Activated CD4-positive, alpha-beta T cell treated with anti-CD3 and anti-CD28 coated beads for 1 hour (primary cell): Measurements from ENCODE around the gene SHMT2.

ENCODE experiments used
- DNase-seq: peaks from one replicate; pipeline ENCODE4 v3.0.0-alpha.2; 2020

Gene SHMT2

DNA sequence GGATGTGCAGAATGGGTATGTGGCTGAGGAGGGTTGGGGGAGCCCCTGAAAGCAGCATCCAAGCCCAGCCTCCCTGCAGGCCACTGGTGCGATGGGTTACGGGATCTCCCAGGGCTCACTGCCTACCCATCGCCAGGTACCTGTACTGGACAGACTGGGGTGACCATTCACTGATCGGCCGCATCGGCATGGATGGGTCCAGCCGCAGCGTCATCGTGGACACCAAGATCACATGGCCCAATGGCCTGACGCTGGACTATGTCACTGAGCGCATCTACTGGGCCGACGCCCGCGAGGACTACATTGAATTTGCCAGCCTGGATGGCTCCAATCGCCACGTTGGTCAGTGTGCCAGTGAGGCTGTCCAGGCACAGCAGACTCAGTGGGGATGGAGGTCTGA is 31.2 kb upstream of the SHMT2 start:
- DNase-seq: no peak

DNA sequence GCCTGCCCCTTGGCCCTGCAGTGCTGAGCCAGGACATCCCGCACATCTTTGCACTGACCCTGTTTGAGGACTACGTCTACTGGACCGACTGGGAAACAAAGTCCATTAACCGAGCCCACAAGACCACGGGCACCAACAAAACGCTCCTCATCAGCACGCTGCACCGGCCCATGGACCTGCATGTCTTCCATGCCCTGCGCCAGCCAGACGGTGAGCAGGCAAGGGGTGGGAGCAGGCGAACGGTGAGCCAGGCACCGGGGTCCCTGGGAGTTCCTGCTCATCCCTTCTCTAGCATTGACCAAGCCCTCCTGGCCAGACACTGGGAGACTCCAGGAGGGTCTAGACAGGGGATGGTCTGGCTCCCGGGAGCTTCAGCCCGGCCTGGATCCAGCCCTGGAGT is 30.3 kb upstream of the SHMT2 start:
- DNase-seq: no peak

DNA sequence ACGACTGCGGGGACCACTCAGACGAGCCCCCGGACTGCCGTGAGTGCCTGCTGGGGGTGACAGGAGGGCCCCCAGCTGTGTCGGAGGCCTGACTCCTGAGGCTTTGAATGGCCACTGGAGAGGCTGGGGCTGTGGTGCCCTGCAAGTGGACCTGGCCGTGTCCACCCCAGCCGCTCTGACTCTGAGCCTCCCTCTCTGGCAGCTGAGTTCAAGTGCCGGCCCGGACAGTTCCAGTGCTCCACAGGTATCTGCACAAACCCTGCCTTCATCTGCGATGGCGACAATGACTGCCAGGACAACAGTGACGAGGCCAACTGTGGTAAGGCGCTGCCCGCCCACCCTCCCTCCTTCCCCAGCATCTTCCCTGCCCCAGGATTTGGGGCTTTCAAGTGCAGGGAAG is 29.0 kb upstream of the SHMT2 start:
- DNase-seq: no peak

DNA sequence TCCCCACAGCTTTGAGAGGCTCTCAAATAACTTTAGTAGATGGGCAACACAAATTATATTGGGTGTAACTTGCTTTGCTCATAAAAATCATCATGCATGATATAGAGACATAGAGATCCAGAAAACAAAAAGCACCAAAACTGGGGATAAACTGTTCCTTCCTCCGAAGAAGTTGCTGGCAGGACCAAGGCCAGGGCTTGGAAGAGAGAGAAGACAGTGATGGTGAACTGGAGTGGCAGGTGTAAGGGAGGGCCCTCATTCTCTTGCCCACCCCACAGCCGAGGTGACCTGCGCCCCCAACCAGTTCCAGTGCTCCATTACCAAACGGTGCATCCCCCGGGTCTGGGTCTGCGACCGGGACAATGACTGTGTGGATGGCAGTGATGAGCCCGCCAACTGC is 28.3 kb upstream of the SHMT2 start:
- no peak for DNase-seq

DNA sequence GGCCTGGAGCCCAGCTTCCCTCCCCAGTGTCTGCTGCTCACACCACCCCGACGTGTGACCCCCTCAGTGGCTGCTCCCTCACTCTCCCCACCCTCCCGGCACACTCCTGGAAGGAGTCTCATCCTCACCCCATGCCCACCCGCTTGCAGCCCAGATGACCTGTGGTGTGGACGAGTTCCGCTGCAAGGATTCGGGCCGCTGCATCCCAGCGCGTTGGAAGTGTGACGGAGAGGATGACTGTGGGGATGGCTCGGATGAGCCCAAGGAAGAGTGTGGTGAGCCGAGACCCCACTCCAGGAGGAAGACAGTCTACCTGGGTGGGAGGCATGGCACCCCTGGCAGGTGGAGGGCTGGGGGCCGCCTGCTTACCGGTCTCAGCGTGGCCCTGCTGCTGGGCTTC is 27.9 kb upstream of the SHMT2 start:
- no peak for DNase-seq

DNA sequence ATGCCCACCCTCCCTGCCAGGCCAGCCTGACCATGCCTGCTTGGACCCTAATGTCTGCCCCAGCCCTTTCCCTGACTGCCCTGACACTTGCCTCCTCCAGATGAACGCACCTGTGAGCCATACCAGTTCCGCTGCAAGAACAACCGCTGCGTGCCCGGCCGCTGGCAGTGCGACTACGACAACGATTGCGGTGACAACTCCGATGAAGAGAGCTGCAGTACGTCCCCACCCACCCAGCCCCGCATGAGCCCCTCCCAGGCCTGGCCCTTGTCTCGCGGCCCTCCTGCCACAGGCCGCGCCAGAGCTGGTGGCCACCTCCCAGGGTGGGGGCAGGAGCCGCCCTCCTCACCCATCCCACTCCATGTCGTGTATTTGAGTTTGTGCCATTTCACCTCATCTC is 27.2 kb upstream of the SHMT2 start:
- DNase-seq: no peak

DNA sequence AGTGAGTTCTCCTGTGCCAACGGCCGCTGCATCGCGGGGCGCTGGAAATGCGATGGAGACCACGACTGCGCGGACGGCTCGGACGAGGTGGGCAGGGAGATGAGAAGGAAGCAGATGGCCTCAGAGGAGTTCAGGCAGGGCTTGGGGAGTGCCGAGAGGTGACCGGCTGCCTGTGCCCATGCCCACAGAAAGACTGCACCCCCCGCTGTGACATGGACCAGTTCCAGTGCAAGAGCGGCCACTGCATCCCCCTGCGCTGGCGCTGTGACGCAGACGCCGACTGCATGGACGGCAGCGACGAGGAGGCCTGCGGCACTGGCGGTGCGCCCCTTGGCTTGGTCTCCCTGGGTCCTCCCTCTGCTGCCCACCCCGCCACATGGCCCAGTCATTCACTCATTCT is 26.3 kb upstream of the SHMT2 start:
- no peak for DNase-seq

DNA sequence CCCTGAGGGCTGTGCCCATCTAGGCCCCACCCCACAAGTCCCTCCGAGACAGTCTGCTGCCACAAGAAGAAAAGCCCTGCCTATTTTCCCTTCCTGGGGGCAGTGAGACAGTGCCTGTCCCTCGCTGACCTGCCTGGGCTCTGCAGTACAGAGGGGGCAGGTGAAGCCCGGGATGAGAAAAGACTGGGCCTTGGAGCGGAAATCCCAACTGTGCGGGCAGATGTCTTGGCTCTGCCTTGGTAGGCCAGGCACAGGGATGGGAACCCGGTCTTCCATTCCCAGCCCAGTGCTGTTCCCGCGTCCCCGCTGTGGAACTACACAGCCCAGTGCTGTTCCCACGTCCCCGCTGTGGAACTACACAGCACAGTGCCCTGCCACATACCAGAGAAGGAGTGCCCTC is 25.7 kb upstream of the SHMT2 start:
- DNase-seq: no peak

DNA sequence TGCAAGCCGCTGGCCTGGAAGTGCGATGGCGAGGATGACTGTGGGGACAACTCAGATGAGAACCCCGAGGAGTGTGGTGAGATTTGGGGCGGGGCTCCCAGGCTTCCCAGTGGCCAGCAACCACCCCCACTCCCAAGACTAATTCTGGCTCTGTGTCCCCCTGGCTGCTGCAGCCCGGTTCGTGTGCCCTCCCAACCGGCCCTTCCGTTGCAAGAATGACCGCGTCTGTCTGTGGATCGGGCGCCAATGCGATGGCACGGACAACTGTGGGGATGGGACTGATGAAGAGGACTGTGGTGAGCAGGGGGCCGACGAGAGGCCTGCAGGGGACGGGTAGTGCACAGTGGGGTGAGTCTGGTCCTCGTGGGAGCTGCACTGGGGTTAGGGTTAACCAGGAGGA is 25.1 kb upstream of the SHMT2 start:
- DNase-seq: no peak

DNA sequence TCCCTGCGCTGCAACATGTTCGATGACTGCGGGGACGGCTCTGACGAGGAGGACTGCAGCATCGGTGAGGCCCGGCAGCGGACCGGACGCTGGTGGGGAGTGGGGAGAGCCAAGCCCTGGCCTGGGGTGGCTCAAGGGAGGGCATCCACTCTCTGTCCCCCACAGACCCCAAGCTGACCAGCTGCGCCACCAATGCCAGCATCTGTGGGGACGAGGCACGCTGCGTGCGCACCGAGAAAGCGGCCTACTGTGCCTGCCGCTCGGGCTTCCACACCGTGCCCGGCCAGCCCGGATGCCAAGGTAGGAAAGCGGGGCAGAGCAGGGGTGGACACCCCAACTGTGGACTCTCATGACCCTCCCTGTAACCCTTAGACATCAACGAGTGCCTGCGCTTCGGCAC is 24.3 kb upstream of the SHMT2 start:
- no peak for DNase-seq

DNA sequence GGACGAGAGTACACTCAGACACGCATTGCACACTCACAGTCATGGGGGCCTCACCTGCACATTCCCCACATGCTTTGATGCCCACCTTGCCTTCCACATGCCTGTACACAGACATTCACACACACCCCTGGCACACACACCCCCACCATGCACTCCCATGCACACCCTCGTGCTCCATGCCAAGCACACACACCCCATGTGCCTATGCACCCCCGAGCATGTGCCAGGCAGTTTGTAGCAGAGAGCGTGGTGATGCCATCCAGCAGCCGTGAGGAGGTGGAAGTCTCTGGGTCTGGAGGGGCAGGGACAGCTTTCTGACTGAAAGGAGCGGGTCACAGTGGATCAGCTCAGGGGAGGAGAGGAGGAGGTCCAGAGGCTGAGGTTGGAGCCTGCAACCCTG is 23.6 kb upstream of the SHMT2 start:
- DNase-seq: no peak

DNA sequence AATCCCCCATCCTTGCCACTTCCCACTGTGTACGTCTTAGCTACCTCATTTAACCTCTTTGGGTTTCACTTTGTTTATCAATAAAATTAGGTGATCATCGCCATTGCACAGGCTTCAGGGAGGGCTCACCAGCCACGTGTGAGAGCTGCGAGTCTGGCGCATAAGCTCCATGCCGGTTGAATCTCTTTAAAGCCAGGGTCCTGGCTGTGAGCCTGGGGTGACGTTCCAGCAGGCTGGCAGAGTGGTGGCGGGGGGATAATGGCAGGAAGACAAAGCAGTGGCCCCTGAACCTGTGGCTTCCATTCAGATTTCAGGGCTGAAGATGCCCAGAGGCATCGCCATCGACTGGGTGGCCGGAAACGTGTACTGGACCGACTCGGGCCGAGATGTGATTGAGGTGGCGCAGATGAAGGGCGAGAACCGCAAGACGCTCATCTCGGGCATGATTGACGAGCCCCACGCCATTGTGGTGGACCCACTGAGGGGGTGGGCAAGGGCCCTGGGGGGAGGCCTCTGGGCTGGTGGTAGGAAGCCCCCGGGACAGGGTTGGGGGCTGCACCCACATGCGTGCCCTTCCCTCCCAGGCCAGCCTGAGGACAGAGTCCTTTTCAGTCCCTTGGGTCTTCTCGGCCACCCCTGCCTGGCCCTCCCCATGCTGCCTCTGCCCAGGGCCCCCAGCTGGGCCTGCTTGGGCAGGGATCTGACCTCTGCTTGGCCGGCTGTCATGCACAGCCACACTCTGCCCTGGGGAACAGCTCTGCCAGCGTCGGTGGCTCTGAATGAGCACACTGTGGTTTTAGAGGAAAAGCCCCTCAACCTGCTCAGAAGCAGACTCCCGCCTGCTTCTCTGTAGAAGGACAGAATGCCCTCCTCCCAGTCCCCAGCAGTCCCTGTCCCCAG is 21.5 kb upstream of the SHMT2 start:
- no peak for DNase-seq

DNA sequence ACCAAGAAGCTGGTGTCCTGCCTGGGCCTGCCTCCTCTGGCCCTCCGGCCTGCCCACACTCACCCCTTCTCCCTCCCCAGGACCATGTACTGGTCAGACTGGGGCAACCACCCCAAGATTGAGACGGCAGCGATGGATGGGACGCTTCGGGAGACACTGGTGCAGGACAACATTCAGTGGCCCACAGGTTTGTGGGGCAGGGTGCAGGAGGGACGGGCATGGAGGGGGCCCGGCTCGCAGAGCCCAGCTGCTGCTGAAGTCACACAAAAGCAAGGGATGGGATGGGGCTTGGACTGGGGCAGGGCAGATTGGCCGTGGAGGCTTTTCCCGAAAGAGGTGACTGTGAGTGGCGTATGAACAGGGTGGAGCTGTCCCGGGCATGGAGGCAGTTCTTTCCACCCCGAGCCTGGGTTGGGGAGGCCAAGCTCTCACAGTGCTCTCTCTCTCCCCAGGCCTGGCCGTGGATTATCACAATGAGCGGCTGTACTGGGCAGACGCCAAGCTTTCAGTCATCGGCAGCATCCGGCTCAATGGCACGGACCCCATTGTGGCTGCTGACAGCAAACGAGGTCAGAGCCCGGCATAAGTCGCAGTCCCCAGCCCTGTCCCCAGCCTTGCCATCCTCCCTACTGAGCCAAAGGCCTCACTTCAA is 20.8 kb upstream of the SHMT2 start:
- DNase-seq: no peak

DNA sequence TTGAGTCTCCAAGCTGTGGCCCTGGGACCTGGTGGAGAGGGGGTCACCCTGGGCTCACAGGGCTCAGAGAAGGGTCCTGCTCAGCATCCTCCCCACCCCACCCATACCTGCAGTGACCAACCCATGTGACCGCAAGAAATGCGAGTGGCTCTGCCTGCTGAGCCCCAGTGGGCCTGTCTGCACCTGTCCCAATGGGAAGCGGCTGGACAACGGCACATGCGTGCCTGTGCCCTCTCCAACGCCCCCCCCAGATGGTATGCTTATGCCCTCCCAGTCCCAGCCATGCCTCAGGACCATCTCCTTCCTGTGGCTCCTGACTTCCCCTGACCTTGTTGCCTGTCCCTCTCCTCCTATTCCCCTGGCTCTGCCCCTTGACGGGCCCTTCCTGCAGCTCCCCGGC is 19.6 kb upstream of the SHMT2 start:
- DNase-seq: no peak

DNA sequence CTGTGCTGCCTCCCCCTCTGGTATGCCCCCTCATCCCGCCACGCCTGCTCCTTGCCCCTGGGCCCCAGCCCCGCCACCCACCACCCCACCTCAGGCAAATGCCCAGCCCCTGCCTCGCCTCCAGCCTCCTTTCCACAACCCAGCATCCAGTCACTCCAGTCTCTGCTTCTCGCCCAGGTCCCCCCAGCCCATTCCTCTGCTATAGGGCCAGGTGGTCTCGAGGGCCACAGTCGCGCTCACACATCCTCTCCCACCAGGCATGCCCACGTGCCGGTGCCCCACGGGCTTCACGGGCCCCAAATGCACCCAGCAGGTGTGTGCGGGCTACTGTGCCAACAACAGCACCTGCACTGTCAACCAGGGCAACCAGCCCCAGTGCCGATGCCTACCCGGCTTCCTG is 19.1 kb upstream of the SHMT2 start:
- DNase-seq: no peak

DNA sequence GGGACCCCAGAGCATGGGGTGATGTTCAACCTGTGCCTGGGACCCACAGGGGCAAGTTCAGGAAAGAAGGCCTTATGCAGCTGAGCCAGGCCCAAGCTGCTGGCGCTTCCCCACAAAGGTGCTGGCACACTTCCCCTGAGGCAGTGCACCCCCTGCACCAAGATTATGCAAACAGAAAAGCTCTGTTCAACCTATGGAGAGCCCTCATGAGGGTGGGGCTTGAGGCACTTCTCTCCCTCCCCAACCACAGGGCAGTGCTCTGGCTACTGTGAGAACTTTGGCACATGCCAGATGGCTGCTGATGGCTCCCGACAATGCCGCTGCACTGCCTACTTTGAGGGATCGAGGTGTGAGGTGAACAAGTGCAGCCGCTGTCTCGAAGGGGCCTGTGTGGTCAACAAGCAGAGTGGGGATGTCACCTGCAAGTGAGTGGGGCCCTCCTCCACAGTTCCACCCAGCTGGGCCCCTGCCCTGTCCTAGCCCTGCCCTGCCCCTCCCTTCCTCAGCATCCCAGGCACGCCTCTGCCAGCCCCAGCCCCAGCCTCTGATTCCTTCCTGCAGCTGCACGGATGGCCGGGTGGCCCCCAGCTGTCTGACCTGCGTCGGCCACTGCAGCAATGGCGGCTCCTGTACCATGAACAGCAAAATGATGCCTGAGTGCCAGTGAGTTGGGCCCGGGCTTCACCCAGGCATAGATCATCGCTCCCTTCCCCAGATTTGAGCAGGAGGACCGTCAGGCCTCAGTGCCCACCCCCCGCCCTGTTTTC is 18.4 kb upstream of the SHMT2 start:
- DNase-seq: no peak

DNA sequence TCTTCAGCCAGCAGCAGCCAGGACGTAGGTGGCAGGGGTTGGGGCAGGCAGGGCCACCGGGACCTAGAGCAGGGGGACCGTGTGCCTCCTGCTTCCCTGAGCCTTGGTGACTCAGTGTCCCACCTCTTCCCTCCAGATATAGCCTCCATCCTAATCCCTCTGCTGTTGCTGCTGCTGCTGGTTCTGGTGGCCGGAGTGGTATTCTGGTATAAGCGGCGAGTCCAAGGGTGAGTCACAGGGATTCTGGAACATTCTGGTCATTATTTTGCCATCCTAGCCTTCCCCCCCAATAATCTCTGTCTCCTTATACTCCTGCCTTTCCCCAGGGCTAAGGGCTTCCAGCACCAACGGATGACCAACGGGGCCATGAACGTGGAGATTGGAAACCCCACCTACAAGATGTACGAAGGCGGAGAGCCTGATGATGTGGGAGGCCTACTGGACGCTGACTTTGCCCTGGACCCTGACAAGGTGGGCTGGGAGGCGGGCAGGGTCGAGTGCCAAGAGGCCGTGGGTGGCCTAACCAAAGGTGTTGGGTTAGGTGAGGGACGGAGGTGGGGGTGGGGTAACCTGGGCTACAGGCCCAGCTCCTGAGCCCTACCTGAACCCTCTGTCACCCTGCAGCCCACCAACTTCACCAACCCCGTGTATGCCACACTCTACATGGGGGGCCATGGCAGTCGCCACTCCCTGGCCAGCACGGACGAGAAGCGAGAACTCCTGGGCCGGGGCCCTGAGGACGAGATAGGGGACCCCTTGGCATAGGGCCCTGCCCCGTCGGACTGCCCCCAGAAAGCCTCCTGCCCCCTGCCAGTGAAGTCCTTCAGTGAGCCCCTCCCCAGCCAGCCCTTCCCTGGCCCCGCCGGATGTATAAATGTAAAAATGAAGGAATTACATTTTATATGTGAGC is 17.5 kb upstream of the SHMT2 start:
- no peak for DNase-seq

DNA sequence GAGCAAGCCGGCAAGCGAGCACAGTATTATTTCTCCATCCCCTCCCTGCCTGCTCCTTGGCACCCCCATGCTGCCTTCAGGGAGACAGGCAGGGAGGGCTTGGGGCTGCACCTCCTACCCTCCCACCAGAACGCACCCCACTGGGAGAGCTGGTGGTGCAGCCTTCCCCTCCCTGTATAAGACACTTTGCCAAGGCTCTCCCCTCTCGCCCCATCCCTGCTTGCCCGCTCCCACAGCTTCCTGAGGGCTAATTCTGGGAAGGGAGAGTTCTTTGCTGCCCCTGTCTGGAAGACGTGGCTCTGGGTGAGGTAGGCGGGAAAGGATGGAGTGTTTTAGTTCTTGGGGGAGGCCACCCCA is 16.8 kb upstream of the SHMT2 start:
- no peak for DNase-seq

DNA sequence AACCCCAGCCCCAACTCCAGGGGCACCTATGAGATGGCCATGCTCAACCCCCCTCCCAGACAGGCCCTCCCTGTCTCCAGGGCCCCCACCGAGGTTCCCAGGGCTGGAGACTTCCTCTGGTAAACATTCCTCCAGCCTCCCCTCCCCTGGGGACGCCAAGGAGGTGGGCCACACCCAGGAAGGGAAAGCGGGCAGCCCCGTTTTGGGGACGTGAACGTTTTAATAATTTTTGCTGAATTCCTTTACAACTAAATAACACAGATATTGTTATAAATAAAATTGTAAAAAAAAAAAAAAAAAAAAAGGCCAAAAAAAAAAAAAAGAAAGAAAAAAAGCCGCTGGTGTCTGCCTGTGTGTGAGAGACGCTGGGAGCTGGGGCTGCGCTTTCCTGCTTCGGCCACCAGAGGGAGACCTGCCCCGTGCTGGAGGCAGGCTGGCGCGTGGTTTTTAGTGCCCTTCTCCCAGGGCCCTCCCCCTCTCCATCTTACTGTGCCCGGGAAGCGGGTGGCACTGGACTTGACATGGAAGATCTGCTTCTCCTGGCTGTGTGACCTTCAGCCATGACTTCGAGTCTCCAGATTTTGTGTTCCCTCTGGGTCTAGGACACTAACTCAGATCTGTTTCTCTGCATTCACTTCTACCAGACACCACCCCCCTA is 16.3 kb upstream of the SHMT2 start:
- peak; percentile 75 for DNase-seq

DNA sequence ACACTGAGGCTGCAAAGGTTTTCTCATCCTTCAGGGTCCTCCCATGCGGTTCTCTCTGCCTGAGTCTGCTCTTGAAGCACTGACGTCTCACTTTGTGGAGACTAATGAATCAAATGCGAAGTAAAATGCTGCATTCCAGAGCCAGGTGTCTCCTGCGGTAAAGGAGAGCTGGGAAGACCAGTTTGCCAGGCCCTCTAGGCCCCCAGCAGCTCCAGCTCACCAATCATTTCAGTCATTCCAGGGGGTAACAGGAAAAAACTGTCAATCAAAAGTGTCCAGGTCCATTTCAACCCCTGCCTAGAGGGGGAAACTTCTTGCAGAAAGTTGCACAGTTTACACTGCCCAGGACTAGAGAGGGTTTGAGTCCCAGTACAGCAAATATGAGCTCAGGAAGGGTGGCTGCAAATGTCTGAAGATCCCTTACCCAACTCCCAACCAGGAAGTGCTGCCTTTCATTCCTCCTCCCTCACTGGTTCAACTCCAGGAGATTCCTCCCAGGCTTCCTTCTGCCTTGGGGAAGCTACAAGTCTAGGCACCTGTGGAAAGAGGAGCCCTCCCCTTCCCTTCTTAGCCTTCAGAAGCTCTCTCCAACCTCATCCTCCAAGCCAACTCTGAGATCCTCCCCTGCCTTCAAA is 15.6 kb upstream of the SHMT2 start:
- DNase-seq: no peak

DNA sequence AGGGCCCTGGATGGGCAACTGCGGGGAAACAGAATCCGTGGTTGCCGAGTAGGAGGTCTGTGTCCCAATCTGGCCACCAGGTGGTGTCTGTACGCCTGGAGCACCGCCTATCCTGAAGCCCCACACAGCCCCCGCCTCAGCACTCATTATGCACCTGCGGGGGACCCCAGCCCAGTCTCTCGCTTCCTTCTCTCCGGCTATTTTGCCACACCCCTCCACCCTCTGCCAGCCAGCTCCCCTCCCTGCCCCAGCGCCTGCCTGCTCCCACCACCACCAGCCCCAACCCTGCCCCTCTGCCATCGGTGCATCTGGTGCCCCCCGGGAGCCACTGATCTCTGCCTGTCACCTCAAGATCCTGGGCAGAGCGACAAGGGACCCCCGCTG is 15.1 kb upstream of the SHMT2 start:
- peak; percentile 53 for DNase-seq

DNA sequence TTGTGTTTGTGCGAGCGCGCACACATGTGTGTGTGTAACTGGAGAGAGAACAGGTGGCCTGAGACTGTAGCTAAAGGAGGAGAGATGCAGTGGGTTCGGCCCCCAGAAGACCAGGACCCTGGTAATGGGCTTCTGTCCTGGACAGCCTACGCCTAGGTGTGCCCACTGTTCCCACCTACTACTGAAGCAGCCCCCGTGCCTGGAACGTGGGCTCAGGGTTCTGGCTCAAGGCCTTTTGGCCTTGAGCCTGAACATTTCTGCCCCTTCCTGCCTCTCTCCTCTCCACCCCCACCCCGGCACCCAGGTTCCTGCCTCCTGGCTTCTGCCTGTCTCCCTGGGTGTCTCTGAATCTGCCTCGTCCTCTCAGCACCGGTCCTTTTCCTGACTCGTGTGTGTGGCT is 14.4 kb upstream of the SHMT2 start:
- no peak for DNase-seq
